CD4-positive, alpha-beta T cell treated with Interleukin-6 at 100 ng/mL for 8 hours (primary cell): ENCODE results near the gene GLRX.

Experiments used
- DNase-seq: peaks from one replicate; pipeline ENCODE4 v3.0.0-alpha.2; 2020; ENCODE audit warnings: mixed read lengths, low spot score

GLRX gene

DNA sequence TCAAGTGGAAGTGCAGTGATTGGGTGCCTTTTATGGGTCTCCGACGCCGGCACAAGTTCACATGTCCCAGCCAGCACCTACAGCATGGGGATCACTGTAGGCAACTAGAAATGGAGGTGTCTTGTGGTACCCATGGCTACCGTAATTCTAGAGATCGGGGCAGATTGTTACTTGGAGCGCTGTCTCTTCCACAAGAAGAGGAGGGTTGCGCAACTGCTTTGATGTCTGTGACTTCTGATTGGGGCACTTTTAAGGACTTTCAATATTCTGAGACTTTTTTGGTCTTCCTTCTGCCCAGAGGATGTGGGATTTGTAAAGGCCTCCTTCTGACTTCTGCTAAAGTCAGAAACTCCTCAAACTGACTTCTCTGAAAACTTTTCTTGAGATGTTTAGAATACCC is 41.9 kb downstream of the GLRX start:
- DNase-seq = no peak

DNA sequence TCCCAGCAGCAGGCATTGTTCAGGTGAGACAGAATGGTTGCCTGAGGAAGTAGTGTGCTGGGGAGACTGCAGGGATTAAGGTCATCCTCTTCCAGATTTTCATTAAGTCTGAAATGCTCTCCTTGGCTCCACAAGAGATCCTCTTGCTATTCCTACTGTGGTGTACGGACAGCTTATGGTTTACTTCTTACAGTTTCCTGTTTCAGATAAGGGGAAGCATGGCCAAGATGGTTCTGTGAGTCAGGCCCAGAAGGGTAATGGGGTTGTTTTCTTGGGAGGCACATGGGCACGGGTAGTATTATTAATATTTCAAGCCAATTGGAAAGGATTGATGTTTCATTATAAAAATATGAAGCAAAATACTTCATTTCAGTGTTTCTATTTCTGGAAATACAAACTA is 42.9 kb downstream of the GLRX start:
- no peak for DNase-seq

GRCh38 chr5:95778713-95779436 is 43.7 kb downstream of the GLRX start:
- DNase-seq = no peak

GRCh38 chr5:95777441-95777840 is 45.1 kb downstream of the GLRX start:
- no peak for DNase-seq

DNA sequence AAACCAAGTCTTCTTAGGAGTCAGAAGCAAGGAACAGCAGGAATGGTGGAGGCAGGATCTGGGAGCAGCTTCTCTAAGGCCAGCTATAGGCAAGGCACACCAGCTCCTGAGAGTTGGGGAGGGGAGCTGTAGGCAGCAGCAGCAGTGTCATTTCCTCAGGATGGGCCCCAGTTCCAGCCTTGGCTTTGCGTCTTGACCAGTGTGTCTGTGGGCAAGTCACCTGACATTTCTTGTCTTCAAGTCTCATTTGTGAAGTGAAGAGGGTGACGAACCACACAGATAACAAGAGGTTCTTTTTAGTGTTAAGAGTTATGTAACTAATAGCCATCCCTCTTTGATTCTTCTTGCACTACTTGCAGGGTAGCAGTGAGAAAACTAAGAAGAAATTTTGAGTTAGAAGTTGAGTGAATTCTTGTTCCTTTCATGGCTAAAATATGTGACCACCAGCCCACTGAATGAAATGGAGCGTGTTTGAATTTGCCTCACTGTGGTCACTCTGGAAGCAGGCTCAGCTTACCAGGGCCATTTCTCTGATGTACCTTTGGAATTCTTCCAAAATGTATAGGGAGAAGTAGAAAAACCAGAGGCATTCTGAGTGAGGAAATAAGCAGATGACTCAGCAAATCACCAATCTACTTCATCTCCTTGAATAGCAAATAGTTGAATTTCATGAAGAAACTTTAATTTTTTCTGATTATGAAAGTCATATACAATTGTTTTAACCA is 49.0 kb downstream of the GLRX start:
- DNase-seq = no peak

DNA sequence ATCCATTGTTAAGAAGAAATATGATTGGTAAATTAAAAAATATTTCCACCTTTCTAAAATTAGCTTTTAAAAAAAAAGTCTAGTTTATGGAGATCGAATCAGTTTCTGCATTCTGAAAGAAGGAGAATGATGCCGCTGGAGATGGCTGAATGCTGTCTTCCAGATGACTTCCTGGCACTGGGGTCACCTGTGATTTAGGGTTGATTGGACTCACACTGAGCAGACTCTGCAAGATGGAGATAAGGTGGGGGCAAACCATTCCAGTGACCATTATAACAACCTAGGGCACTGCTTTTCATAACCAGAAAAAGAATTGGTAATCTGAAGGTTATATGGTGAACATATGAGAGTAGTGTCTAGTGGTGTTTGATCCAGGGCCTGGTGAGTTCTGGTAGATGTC is 50.6 kb downstream of the GLRX start:
- DNase-seq = no peak

GRCh38 chr5:95770830-95771708 is 51.5 kb downstream of the GLRX start:
- no peak for DNase-seq

GRCh38 chr5:95768731-95769130 is 53.8 kb downstream of the GLRX start:
- DNase-seq = no peak

DNA sequence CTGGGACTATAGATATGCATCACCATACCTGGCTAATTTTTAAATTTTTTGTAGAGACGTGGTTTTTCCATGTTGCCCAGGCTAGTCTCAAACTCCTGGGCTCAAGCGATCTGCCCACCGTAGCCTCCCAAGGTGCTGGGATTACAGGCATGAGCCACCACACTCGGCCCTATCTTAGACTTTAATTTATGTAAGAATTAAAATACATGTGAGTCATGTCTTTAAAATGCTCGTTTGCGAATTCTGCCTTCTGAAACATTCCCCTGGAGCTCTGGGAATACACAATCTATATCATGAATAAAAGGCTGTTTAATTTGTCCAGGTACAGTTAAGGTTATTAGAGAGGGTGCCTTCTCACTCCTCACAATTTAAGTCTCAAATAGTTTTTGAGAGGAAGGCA is 58.6 kb downstream of the GLRX start:
- no peak for DNase-seq
